ENCODE results near the gene COA1.

COA1 gene

GRCh38 chr7:43747328-43748105 lies 18.2 kb upstream of the COA1 start:
- Histone ChIP-seq H3K27ac (ENCODE audit: low read length, poor library complexity, severe bottlenecking) (no peak overlapping the region), H2BK120ac (ENCODE audit: low read depth, low read length) (no peak overlapping the region), H2BK5ac (ENCODE audit: low read depth, low read length, poor library complexity, severe bottlenecking) (no peak overlapping the region), H3K14ac (ENCODE audit: low read length in 2 of 2) (no peak overlapping the region), H2AFZ (ENCODE audit: low read depth, low read length) (no peak overlapping the region), H4K91ac (ENCODE audit: low read length) (no peak overlapping the region), H3K9ac (ENCODE audit: low read length) (no peak overlapping the region), H3K36me3 (ENCODE audit: control insufficient read depth in 1 of 2, insufficient read depth in 2 of 2, low read depth in 1 of 2, low read length in 2 of 2) (no peaks in the 10 kb centered on the region), H2AK5ac (ENCODE audit: low read length, severe bottlenecking) (no peak overlapping the region), H2BK12ac (ENCODE audit: low read length in 2 of 2) (no peak overlapping the region), H3K79me1 (replicated peaks; ENCODE audit: low read length, poor library complexity, severe bottlenecking) (no peaks in the 10 kb centered on the region), H3K9me3 (ENCODE audit: control insufficient read depth, low read length) (no peaks in the 10 kb centered on the region), H3K23ac (ENCODE audit: low read length in 2 of 2) (no peak overlapping the region), H3K18ac (ENCODE audit: low read depth in 1 of 2, low read length in 2 of 2) (no peak overlapping the region), H3K4me2 (ENCODE audit: low read length, poor library complexity, severe bottlenecking) (no peak overlapping the region), H3K4me3 (ENCODE audit: insufficient read depth in 1 of 2, low read depth in 1 of 2, low read length in 2 of 2) (no peak overlapping the region), H3K4ac (ENCODE audit: low read depth in 1 of 2, low read length in 2 of 2) (no peak overlapping the region), H3K27me3 (ENCODE audit: control insufficient read depth in 1 of 2, insufficient read depth in 1 of 2, low read length in 2 of 2) (peaks cover 0 to 8% of the 10 kb centered on the region in 2 experiments), H2BK15ac (ENCODE audit: low read depth, poor library complexity, severe bottlenecking) (no peak overlapping the region), H4K8ac (ENCODE audit: low read length) (no peak overlapping the region), H3K4me1 (ENCODE audit: control insufficient read depth, insufficient read depth, low read depth, low read length) (peaks cover 2% of the 10 kb centered on the region)
- no peak for DNase-seq
- WGBS = 89% methylated on average over 5 of the region's 9 CpGs

GRCh38 chr7:43742692-43743091 lies 13.4 kb upstream of the COA1 start:
- Histone ChIP-seq H2AK5ac (ENCODE audit: low read length, severe bottlenecking) (no peak overlapping the region), H3K79me1 (replicated peaks; ENCODE audit: low read length, poor library complexity, severe bottlenecking) (no peaks in the 10 kb centered on the region), H2AFZ (ENCODE audit: low read depth, low read length) (no peak overlapping the region), H3K9me3 (ENCODE audit: control insufficient read depth, low read length) (no peaks in the 10 kb centered on the region), H4K91ac (ENCODE audit: low read length) (no peak overlapping the region), H2BK5ac (ENCODE audit: low read depth, low read length, poor library complexity, severe bottlenecking) (no peak overlapping the region), H3K4me3 (ENCODE audit: insufficient read depth in 1 of 2, low read depth in 1 of 2, low read length in 2 of 2) (no peak overlapping the region), H3K4me1 (ENCODE audit: control insufficient read depth, insufficient read depth, low read depth, low read length) (no peaks in the 10 kb centered on the region), H3K9ac (ENCODE audit: low read length) (no peak overlapping the region), H3K18ac (ENCODE audit: low read depth in 1 of 2, low read length in 2 of 2) (no peak overlapping the region), H2BK12ac (ENCODE audit: low read length in 2 of 2) (no peak overlapping the region), H3K27ac (ENCODE audit: low read length, poor library complexity, severe bottlenecking) (no peak overlapping the region), H2BK15ac (ENCODE audit: low read depth, poor library complexity, severe bottlenecking) (no peak overlapping the region), H3K23ac (ENCODE audit: low read length in 2 of 2) (no peak overlapping the region), H3K14ac (ENCODE audit: low read length in 2 of 2) (no peak overlapping the region), H2BK120ac (ENCODE audit: low read depth, low read length) (no peak overlapping the region), H3K27me3 (ENCODE audit: control insufficient read depth in 1 of 2, insufficient read depth in 1 of 2, low read length in 2 of 2) (peaks cover 0 to 2% of the 10 kb centered on the region in 2 experiments), H4K8ac (ENCODE audit: low read length) (no peak overlapping the region), H3K36me3 (ENCODE audit: control insufficient read depth in 1 of 2, insufficient read depth in 2 of 2, low read depth in 1 of 2, low read length in 2 of 2) (no peaks in the 10 kb centered on the region), H3K4me2 (ENCODE audit: low read length, poor library complexity, severe bottlenecking) (no peak overlapping the region), H3K4ac (ENCODE audit: low read depth in 1 of 2, low read length in 2 of 2) (no peak overlapping the region)
- no peak for DNase-seq

GRCh38 chr7:43737467-43738127 lies 8.3 kb upstream of the COA1 start:
- no peak overlapping the region for H3K4me2 ChIP-seq (ENCODE audit: low read length, poor library complexity, severe bottlenecking)
- H2BK120ac ChIP-seq (ENCODE audit: low read depth, low read length) = no peak overlapping the region
- no peak overlapping the region for H2BK12ac ChIP-seq (ENCODE audit: low read length in 2 of 2)
- H2AFZ ChIP-seq (ENCODE audit: low read depth, low read length) = no peak overlapping the region
- no peak overlapping the region for H2BK15ac ChIP-seq (ENCODE audit: low read depth, poor library complexity, severe bottlenecking)
- no peak overlapping the region for H2AK5ac ChIP-seq (ENCODE audit: low read length, severe bottlenecking)
- H4K8ac ChIP-seq (ENCODE audit: low read length) = no peak overlapping the region
- no peaks in the 10 kb centered on the region for H3K79me1 ChIP-seq (replicated peaks; ENCODE audit: low read length, poor library complexity, severe bottlenecking)
- H3K27me3 ChIP-seq (ENCODE audit: control insufficient read depth in 1 of 2, insufficient read depth in 1 of 2, low read length in 2 of 2) = peaks cover 0 to 5% of the 10 kb centered on the region in 2 experiments
- no peaks in the 10 kb centered on the region for H3K36me3 ChIP-seq (ENCODE audit: control insufficient read depth in 1 of 2, insufficient read depth in 2 of 2, low read depth in 1 of 2, low read length in 2 of 2)
- no peaks in the 10 kb centered on the region for H3K9me3 ChIP-seq (ENCODE audit: control insufficient read depth, low read length)
- no peak overlapping the region for H3K23ac ChIP-seq (ENCODE audit: low read length in 2 of 2)
- H3K9ac ChIP-seq (ENCODE audit: low read length) = no peak overlapping the region
- H2BK5ac ChIP-seq (ENCODE audit: low read depth, low read length, poor library complexity, severe bottlenecking) = no peak overlapping the region
- H4K91ac ChIP-seq (ENCODE audit: low read length) = peak overlapping the region; percentile 25
- no peak for DNase-seq
- H3K4ac ChIP-seq (ENCODE audit: low read depth in 1 of 2, low read length in 2 of 2) = no peak overlapping the region
- H3K4me1 ChIP-seq (ENCODE audit: control insufficient read depth, insufficient read depth, low read depth, low read length) = no peaks in the 10 kb centered on the region
- peak overlapping the region in 1 of 2 experiments; percentile 11 for H3K14ac ChIP-seq (ENCODE audit: low read length in 2 of 2)
- no peak overlapping the region for H3K4me3 ChIP-seq (ENCODE audit: insufficient read depth in 1 of 2, low read depth in 1 of 2, low read length in 2 of 2)
- 91% methylated on average over 6 of the region's 6 CpGs for WGBS
- no peak overlapping the region for H3K27ac ChIP-seq (ENCODE audit: low read length, poor library complexity, severe bottlenecking)
- H3K18ac ChIP-seq (ENCODE audit: low read depth in 1 of 2, low read length in 2 of 2) = no peak overlapping the region

- Histone ChIP-seq H3K4me2 (ENCODE audit: low read length, poor library complexity, severe bottlenecking) (no peak overlapping the region), H3K79me1 (replicated peaks; ENCODE audit: low read length, poor library complexity, severe bottlenecking) (no peaks in the 10 kb centered on the region), H3K9ac (ENCODE audit: low read length) (no peak overlapping the region), H3K23ac (ENCODE audit: low read length in 2 of 2) (no peak overlapping the region), H3K18ac (ENCODE audit: low read depth in 1 of 2, low read length in 2 of 2) (no peak overlapping the region), H3K9me3 (ENCODE audit: control insufficient read depth, low read length) (no peaks in the 10 kb centered on the region), H2BK15ac (ENCODE audit: low read depth, poor library complexity, severe bottlenecking) (no peak overlapping the region), H3K36me3 (ENCODE audit: control insufficient read depth in 1 of 2, insufficient read depth in 2 of 2, low read depth in 1 of 2, low read length in 2 of 2) (no peaks in the 10 kb centered on the region), H2BK5ac (ENCODE audit: low read depth, low read length, poor library complexity, severe bottlenecking) (no peak overlapping the region), H3K4me1 (ENCODE audit: control insufficient read depth, insufficient read depth, low read depth, low read length) (no peaks in the 10 kb centered on the region), H4K91ac (ENCODE audit: low read length) (no peak overlapping the region), H2BK120ac (ENCODE audit: low read depth, low read length) (no peak overlapping the region), H2AFZ (ENCODE audit: low read depth, low read length) (no peak overlapping the region), H3K27ac (ENCODE audit: low read length, poor library complexity, severe bottlenecking) (no peak overlapping the region), H3K14ac (ENCODE audit: low read length in 2 of 2) (no peak overlapping the region), H3K27me3 (ENCODE audit: control insufficient read depth in 1 of 2, insufficient read depth in 1 of 2, low read length in 2 of 2) (peaks cover 0 to 5% of the 10 kb centered on the region in 2 experiments), H3K4ac (ENCODE audit: low read depth in 1 of 2, low read length in 2 of 2) (no peak overlapping the region), H2AK5ac (ENCODE audit: low read length, severe bottlenecking) (no peak overlapping the region), H2BK12ac (ENCODE audit: low read length in 2 of 2) (no peak overlapping the region), H3K4me3 (ENCODE audit: insufficient read depth in 1 of 2, low read depth in 1 of 2, low read length in 2 of 2) (no peak overlapping the region), H4K8ac (ENCODE audit: low read length) (no peak overlapping the region)
- WGBS = 83% methylated on average over 2 of the region's 2 CpGs
- peak; percentile 2 for DNase-seq
Measured at GRCh38 chr7:43735802-43736603, 6.7 kb upstream of the COA1 start.

All from mesenchymal stem cell (in vitro differentiated cells and primary cell).